Measurements from ENCODE around the gene AMZ1. TPM values are rescaled to one million over a fixed set of nuclear protein-coding genes. Genes with fewer than 3 reads are reported as not detected.

AMZ1 gene
- total RNA-seq, 1 experiment from 2014 or later, result 0.85 TPM

- Mint-ChIP-seq H3K4me1 (peaks cover 57% of the 10 kb centered on the region), H3K36me3 (peaks cover 15% of the 10 kb centered on the region), H3K4me3 (no peak overlapping the region), H3K27me3 (ENCODE audit: low read depth) (no peaks in the 10 kb centered on the region), H3K27ac (peak overlapping the region; percentile 80), H3K9me3 (no peaks in the 10 kb centered on the region)
- DNase-seq (ENCODE audit: low spot score) (no peak), ATAC-seq (no peak)
- no peak for TF ChIP-seq ZNF138 (CRISPR knock-in tag; conservative IDR thresholded peaks at IDR 0.05)
- TF ChIP-seq ELF4 (CRISPR knock-in tag; IDR thresholded peaks at IDR 0.05; ENCODE audit: low read depth), result no peak
- no peak for TF ChIP-seq NR3C1 (CRISPR knock-in tag; conservative IDR thresholded peaks at IDR 0.05; ENCODE audit: low read depth)
- TF ChIP-seq ARID4B (CRISPR knock-in tag; IDR thresholded peaks at IDR 0.05; ENCODE audit: borderline replicate concordance), result no peak
- no peak for TF ChIP-seq ZNF512 (CRISPR knock-in tag; IDR thresholded peaks at IDR 0.05; ENCODE audit: borderline replicate concordance)
- TF ChIP-seq ZMAT4 (CRISPR knock-in tag; IDR thresholded peaks at IDR 0.05), result no peak
- no peak for TF ChIP-seq CREB1 (CRISPR knock-in tag; IDR thresholded peaks at IDR 0.05)
- ChIA-PET CTCF (interaction anchor here (1.2 to 2.3 kb wide), 6 partner anchors 27 to 63 kb away, joined by 3 to 17 read pairs (median 6); no protein-coding TSS in a partner anchor), POLR2A (no interaction called here)
Observed at GRCh38 chr7:2761801-2762497, 73.9 kb downstream of the AMZ1 start.

- Mint-ChIP-seq H3K9me3 (no peaks in the 10 kb centered on the region), H3K4me1 (peaks cover 48% of the 10 kb centered on the region), H3K27ac (peak overlapping the region; percentile 89), H3K27me3 (ENCODE audit: low read depth) (no peaks in the 10 kb centered on the region), H3K36me3 (peaks cover 15% of the 10 kb centered on the region), H3K4me3 (no peak overlapping the region)
- DNase-seq (ENCODE audit: low spot score), result no peak
- ATAC-seq, result no peak
- CTCF ChIA-PET, result interaction anchor here (1.0 to 1.5 kb wide), 4 partner anchors 13 to 102 kb away, joined by 3 to 6 read pairs (median 5); no protein-coding TSS in a partner anchor
- POLR2A ChIA-PET, result interaction anchor here (1.2 kb wide), 1 partner anchor 61 kb away, joined by 3 read pairs; no protein-coding TSS in a partner anchor
- TF ChIP-seq JAZF1 (CRISPR knock-in tag; IDR thresholded peaks at IDR 0.05), result no peak
- TF ChIP-seq ZMAT4 (CRISPR knock-in tag; IDR thresholded peaks at IDR 0.05), result no peak
- TF ChIP-seq NFYB (CRISPR knock-in tag; conservative IDR thresholded peaks at IDR 0.05; ENCODE audit: low read depth), result no peak
- TF ChIP-seq USF1 (CRISPR knock-in tag; IDR thresholded peaks at IDR 0.05), result no peak
- TF ChIP-seq OVOL2 (CRISPR knock-in tag; IDR thresholded peaks at IDR 0.05; ENCODE audit: borderline replicate concordance), result no peak
- TF ChIP-seq ATF1 (CRISPR knock-in tag; IDR thresholded peaks at IDR 0.05), result no peak
- no peak for TF ChIP-seq TP53 (CRISPR knock-in tag; IDR thresholded peaks at IDR 0.05)
- no peak for TF ChIP-seq RELA (CRISPR knock-in tag; IDR thresholded peaks at IDR 0.05; ENCODE audit: borderline replicate concordance)
Observed at GRCh38 chr7:2763597-2763996, 75.6 kb downstream of the AMZ1 start.
